GM18951 (cell line): ENCODE measurements around the gene MIDN.

Experiments
- POLR2A ChIP-seq: IDR thresholded peaks from 4 replicates; pipeline ENCODE4 v1.6.1; 2011; ENCODE audit warnings: mild to moderate bottlenecking; ENCODE audit not compliant: insufficient read length, insufficient read depth; ENCODE audit errors: extremely low read depth
- in situ Hi-C: fragments of 300-500 bp; cut with MboI; formaldehyde crosslinking; loops from one replicate; pipeline ENCODE4 v1.12.0; 2022; ENCODE audit warnings: low sequenced_read_pairs, mixed read lengths, inconsistent platforms; ENCODE audit not compliant: unreplicated experiment

Gene MIDN

DNA sequence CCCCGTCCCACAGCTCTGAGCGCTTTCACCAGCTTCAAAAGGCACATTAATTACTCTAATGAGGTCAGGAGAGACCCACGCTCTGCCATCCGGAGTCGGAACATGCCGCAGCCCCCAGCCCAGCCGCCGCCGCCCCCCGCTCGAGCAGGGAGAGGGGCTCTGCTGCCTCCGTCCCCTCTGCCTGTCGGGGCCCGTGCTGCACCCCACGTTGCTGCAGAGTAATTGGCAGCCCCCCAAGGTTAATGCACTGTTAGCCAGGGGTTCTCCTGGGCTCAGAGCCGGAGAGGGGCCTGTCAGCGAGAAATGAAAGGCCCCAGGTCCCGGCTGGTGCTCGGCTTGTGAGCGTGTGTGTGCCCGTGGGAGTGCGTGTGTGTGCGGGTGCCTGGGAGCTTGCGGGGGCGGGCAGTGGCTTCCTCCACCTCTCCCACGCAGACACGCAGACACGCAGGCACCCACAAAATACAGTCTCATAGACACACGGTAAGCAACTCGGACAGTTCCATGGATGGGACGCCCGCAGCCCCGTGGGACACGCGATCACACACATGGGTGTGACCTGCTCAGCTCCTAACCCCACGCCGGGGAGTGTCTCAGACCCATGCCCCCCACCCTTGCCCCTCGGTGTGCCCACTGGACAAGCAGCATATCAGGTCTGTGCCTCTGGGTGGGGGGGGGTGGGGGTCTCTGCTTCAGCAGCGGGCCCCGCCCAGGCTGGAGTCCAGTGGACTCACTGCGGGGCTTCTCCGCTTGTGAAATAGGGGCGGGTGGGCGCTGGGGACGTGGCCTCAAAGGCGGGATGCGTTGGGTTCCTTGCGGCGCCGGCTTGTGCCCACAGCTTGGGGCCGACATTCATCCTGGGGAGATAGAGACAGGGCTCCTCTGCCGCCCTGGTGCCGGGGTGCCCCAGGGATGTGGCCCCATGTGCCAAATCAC lies 32.5 kb downstream of the MIDN start:
- in situ Hi-C loops = no loop called here
- TF ChIP-seq POLR2A = no peak

DNA sequence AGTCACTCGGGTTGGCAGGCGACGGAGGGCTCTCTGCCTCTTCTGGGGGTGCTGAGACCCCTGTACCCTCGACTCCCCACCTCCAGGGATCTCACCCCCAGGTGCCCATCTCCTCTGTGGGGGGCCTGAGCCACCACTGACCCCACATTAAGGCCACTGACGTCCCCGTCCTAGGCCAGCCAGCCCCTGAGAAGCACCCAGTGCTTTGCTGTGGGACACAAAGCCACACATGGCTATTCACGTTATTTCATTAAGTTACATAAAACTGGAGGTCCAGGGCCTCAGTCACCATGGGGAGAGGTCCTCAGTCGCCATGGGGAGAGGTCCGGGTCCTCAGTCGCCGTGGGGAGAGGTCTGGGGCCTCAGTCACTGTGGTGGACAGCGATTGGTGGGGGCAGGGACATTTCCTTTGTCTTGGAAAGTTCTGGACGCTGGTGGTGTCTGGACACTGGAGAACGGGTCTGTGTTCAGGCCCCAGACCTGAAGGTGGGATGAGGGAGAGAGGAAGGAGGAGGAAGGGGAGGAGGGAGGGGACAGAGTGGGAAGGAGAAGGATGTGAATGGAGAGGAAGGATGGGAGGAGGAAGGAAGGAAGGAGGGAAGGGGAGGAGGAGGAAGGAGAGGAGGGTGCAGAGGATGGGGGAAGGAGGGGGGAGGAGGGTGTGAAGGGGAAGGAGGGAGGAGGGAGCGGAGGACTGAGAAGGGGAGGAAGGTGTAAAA lies 33.3 kb downstream of the MIDN start:
- no peak for TF ChIP-seq POLR2A
- in situ Hi-C loops = no loop called here

DNA sequence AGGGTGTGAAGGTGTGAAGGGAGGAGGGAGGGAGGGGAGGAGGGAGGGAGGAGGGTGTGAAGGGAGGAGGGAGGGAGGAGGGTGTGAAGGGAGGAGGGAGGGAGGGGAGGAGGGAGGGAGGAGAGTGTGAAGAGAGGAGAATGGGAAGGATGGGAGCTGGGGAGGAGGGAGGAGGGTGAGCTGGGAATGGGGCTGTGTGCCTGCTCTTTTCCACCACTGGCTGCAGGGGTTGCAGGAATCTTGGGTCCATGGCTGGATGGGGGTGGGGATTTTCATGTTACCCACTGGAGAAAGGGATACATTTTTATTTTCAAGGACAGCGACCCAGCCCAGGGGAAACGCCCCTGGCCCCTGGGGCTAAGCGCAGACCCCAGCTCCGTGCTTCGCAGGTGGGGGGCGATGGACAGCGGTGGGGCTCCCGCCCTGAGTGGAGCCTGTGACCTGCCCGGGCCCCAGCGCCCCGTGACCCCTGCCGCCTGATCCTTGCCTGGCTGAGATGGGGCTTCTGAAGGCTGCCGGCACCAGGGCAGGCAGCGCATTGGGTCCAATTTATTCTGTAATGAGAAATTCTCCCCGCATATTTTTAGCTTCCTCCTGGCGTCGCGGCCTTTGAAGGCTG lies 34.3 kb downstream of the MIDN start:
- no peak for TF ChIP-seq POLR2A
- in situ Hi-C loops = no loop called here

DNA sequence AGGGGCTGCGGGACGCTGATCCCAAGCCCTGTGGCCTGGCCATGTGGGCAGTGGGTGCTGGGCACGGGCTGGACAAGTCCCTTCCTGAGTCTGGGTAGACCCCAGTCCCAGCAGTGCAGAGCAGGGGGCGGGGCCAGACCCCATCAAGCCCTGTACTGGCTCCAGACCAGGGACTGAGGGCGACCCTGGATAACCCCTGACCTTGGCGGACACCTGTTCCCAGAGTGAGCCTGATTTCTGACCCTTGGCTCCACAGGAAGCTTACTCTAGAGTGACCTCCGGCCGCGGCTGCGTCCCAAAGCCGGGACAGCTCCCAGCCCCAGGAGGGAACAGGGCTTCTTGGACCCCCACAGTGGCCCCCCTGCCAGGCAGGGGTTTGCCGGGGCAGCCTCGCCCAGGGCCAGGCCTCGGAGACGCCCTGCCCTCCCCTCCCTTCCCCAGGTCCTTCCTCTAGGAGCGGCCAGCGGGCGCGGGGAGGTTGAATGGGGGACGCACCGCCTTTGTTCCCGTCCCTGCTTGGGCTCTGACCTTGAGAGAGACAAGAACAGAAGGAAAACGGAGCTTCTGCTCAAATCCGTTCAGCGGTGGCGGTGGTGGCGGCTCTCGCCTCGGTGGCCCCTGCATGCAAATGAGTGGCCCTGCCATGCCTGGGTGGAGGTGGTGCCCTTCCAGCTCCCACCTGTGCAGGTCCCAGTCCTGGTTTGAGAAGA lies 35.0 kb downstream of the MIDN start:
- no peak for TF ChIP-seq POLR2A
- in situ Hi-C loops = no loop called here

DNA sequence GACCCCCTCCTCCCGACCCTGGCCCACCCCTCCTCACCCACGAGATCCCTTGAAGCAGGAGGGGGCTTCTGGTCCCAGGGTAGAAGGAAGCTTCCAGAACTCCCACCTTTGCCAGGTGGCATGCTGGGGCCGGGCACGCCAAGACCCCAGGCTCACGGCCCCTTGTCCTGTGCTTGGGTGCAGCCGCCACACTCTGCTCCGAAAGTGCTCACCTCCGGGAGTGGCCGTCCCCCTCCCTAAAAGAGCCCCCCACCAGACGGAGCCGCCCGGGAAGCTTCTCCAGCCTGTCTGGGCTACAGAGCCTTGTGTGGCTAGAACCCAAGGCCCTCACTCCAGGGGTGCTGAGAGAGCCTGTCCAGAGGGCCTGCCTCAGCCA lies 35.5 kb downstream of the MIDN start:
- no peak for TF ChIP-seq POLR2A
- in situ Hi-C loops = no loop called here

DNA sequence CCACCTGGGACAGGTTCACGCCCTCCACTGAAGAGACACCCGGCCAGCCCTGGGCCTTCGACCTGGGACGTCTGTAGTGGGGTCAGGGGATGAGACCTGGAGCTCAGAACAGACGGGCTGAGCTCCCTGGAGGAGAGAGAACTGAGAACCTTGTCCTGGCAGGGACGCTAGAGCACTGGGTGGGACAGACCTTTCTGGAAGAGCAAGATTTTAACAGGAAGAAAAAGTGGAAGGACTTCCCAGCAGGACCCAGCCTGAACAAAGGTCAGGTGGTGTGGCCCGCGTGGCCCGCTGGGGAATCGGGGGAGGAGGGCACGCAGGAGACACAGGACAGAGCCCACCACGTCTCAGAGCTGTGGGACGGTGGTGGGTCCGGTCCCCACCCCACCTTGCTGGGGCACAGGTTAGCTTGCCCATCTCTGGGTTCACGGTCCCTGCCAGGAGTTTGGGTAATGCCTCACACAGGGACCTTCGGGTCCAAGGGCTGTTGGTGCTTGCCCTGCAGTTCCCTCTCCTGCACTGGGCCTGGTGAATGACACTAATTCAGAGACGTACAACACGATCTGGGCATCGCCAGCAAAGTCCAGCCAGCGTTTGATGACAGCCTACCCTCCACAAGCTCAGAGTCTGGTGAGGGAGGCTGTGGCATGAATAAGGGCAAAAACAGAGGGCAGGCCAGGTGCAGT lies 36.1 kb downstream of the MIDN start:
- in situ Hi-C loops = no loop called here
- TF ChIP-seq POLR2A = no peak

DNA sequence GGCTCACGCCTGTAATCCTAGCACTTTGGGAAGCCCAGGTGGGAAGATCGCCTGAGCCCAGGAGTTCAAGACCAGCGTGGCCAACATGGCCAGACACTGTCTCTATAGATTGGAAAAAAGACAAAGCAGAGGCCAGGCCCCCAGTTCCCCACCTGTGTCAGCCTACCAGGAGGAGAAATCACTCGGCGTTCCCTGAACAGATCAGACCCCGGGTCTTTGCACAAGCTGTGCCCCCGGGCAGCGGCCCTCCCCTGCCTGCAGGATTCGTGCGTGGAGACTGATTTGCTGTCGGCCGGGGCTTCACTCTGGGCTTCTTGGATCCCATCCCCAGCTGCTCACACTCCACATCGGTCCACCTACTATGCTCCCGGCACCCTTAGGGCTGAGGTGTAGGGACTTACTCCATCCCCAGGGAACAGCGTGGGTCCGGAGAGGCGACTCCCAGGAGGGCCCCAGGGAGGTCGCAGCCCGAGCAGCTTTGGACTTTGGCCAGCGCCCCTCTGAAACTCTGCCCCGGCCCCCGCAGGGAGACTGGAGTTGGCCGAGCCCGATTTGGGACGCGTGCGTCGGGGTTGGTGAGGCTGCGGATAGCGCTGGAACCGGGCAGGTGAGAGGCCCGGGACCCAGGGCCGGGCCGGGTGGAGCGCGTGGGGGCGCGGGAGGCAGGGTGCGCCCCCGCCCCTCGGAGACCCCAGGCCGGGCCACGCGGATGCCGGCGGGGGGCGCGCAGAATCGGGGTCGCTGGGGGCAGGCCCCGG lies 36.8 kb downstream of the MIDN start:
- no peak for TF ChIP-seq POLR2A
- in situ Hi-C loops = no loop called here

DNA sequence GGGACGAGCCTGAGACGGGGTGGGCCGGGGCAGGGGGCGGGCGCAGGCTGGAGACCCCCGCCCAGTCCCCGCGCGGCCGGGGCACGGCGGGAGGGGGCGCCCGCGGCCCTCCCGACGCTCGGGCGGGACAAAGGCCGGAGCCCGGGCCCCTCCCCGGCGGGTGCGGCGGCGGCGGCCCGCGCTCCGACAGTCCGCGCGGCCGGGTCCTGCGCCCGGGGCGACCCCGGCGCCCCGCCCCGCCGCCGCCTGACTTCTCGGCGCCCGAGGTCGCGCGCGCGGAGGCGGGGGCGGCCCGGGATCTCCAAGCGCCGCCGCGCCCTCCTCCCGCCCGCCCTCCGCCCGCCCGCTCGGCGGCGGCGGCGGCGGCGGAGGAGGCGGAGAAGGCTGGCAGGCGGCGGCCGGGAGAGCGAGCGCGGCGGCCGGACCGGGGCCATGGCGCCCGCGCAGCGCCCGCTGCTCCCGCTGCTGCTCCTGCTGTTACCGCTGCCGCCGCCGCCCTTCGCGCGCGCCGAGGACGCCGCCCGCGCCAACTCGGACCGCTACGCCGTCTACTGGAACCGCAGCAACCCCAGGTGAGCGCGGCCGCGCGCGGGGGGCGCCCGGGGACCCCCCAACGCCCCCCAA lies 37.5 kb downstream of the MIDN start, which contains the start of gene EFNA2:
Gene EFNA2, plus strand, starts transcription at position 137 of the 624 bp plus-strand sequence. Its CDS starts 296 bp downstream, at position 433.
- in situ Hi-C loops = no loop called here
- no peak for TF ChIP-seq POLR2A

DNA sequence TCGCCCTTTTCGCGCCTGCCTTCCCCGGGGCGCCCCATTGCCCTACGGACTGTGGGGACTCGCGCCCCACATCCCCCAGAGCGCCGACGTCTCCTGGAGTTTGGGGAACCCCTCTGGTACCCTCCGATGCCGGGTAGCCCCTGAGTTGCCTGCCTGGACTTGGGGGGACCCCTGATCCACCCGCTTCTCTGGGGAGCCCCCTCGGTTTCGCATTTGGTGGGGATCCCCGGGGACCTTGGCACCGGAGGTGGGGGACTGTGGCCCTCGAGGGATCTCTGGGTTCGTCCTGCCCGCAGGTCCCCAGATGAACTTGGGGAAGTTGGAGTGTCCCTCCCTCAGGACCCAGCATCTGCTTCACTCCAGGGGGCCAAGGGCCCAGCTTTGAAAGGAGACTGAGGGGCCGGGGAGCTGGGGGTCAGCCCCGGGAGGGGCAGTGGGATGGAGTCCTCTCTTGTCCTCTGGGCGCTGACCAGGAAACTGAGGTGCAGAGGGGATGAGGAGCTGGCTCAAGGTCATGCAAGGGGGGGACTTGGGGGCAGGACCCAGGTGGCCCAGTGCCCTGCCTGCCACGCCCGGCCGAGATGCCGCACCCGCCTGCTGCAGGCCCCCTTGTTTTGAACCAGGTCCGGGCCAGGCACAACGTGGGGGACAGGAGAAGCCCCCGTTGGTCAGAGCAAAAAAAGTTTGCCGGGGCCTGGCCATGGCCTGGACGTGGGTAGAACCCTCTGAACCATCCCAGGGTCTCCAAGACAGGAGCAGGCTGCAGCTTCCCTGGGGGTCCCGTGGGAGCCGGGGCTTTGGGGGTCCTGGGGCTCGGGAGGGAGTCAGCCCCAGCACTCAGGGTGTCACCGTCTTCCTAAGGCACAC lies 38.3 kb downstream of the MIDN start:
- no peak for TF ChIP-seq POLR2A
- in situ Hi-C loops = no loop called here

DNA sequence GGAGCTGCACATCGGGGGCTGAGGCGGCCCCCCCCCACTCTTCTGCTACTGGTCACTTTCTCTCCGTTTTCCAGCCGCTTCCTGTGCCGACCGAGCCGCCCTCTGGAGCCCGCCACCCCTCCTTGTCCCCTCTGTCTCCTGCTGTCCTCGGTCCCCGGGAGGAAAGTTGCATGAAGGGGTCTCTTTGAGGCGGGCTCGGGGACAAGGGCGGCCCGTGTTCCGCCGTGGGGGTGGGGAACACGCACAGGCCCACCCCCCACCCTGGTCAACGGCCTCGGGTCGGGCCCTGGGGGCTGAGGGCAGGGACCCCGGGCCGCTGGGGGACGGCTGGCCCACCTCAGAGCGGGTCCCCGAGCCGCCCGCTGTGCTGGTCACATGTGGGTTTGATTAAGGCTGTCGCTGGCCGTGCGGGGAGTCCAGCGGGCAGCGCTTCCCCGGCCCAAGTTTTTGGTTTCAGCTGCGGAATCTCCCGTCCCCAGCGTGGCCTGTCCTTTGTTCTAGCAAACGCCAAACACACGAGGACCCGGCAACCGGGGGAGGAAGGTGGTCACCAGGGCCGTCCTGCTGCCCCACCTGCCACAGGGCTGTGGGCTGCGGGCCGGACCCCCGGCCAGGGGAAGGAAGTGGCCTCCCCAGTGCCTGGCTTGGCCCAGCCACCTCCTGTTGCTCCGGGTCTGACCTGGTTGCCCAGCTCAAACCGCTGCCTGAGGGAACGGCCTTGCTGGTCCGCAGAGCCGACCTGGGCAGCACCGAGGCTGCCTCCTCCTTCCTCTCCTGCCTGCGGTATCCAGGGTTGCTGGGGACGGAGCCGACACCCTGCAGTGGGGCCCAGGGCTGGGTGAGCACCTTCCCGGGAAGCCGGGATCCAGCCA lies 39.2 kb downstream of the MIDN start:
- in situ Hi-C loops = no loop called here
- no peak for TF ChIP-seq POLR2A
